Mucosa of descending colon (tissue), 3 donors: ENCODE data around the gene KIAA0586. TPM values are rescaled to one million over a fixed set of nuclear protein-coding genes. Genes with fewer than 3 reads are reported as not detected.

Experiments
- ATAC-seq: fragments of 200-7000 bp; cut with Tn5 transposase; one replicate; pipeline ENCODE4 v1.9.1; 2020; ENCODE audit warnings: mild to moderate bottlenecking, moderate library complexity
- DNase-seq, 3 donors: peaks; one replicate each; pipeline ENCODE4 v3.0.0-alpha.2; 2020
- H3K36me3 ChIP-seq: fragments of 200-600 bp; one replicate; pipeline ENCODE4 v1.8.0; 2021; ENCODE audit warnings: low read depth, mild to moderate bottlenecking
- H3K4me1 ChIP-seq: fragments of 200-600 bp; one replicate; pipeline ENCODE4 v1.8.0; 2021; ENCODE audit warnings: low read depth, mild to moderate bottlenecking
- H3K4me3 ChIP-seq: fragments of 200-600 bp; one replicate; pipeline ENCODE4 v1.8.0; 2021; ENCODE audit warnings: mild to moderate bottlenecking
- H3K9me3 ChIP-seq: fragments of 200-600 bp; one replicate; pipeline ENCODE4 v1.8.0; 2021; ENCODE audit warnings: mild to moderate bottlenecking
- CTCF ChIP-seq: fragments of 200-600 bp; IDR thresholded peaks from one replicate; pipeline ENCODE4 v1.8.0; 2022; ENCODE audit warnings: antibody characterized with exemption, mild to moderate bottlenecking
- intact Hi-C, 2 donors: fragments of 100-400 bp; cut with DNase I in 1 of 2; cut with micrococcal nuclease in 1 of 2; formaldehyde crosslinking; loops; one replicate each; pipeline versions ENCODE4 v1.11.0 to v1.11.1; 2022; cut with DNase I, micrococcal nuclease
- total RNA-seq, 3 donors: library from RNA; stranded (reverse); fragmentation: NEBNext Ultra II Directional in 2 of 3; extraction: Animal tissue kit (Norgen Biotek cat#: 25700) in 2 of 3; gene quantifications; one replicate each; pipeline versions ENCODE4 v1.2.1 to v1.2.4, GENCODE V29; 2021 to 2023
- donor health status: DM: no; HTN: no; CAD: no; lungs with moderate emphysema.
- donor health status: DM: no; HTN: no; CAD: no.
- donor health status: DM: no; HTN: yes; CAD: no.

KIAA0586 gene
- total RNA-seq, 3 donors from 2014 or later, result 15.1 to 17.4 (median 17.4) TPM

DNA sequence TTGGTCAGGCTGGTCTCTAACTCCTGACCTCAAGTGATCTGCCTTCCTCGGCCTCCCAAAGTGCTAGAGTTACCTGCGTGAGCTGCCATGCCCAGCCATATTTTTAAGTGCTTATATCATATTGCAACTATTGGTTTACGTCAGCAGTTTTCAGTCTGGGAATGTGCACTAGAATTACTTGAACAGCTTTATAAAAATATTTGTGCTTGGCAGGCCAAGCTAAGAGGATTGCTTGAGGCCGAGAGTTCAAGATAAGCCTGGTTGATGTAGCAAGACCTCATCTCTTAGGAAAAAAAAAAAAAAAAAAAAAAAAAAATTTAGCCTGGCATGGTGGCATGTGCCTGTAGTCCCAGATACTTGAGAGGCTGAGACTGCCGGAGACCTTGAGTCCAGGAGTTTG lies 17.1 kb downstream of the KIAA0586 start:
- intact Hi-C loops, result no loop called here
- H3K9me3 ChIP-seq, result no peaks in the 10 kb centered on the region
- H3K4me3 ChIP-seq, result no peak overlapping the region
- TF ChIP-seq CTCF, result no peak
- ATAC-seq, result no peak
- no peaks in the 10 kb centered on the region for H3K36me3 ChIP-seq
- DNase-seq, result no peak
- no peaks in the 10 kb centered on the region for H3K4me1 ChIP-seq

GRCh38 chr14:58455593-58456265 lies 28.2 kb downstream of the KIAA0586 start:
- intact Hi-C loops, result no loop called here
- no peaks in the 10 kb centered on the region for H3K9me3 ChIP-seq
- no peaks in the 10 kb centered on the region for H3K36me3 ChIP-seq
- no peaks in the 10 kb centered on the region for H3K4me1 ChIP-seq
- TF ChIP-seq CTCF, result no peak
- H3K4me3 ChIP-seq, result no peak overlapping the region
- no peak for DNase-seq
- ATAC-seq, result no peak

DNA sequence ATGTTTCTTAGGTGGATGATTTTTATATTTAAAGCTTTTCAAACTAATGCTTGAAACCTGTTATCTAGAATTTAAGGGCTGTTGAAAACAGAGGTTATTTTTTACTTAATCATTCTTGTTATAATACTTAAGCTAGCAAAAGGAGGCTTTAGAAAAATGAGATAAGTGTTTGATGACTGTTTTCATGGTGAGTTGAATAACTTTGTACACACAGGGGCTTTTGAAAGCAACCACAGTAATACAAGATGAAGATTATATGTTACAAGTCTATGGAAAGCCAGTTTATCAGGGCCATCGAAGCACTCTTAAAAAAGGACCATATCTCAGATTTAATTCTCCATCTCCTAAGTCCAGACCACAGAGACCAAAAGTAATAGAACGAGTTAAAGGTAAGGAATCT lies 33.3 kb downstream of the KIAA0586 start:
- no peak for TF ChIP-seq CTCF
- Histone ChIP-seq H3K9me3 (no peaks in the 10 kb centered on the region), H3K4me1 (no peaks in the 10 kb centered on the region), H3K4me3 (no peak overlapping the region), H3K36me3 (no peaks in the 10 kb centered on the region)
- ATAC-seq (no peak), DNase-seq (no peak)
- intact Hi-C loops, result no loop called here

- H3K4me1 ChIP-seq, result no peaks in the 10 kb centered on the region
- no peak for DNase-seq
- intact Hi-C loops, result no loop called here
- H3K4me3 ChIP-seq, result no peak overlapping the region
- H3K36me3 ChIP-seq, result no peaks in the 10 kb centered on the region
- ATAC-seq, result no peak
- no peak for TF ChIP-seq CTCF
- no peaks in the 10 kb centered on the region for H3K9me3 ChIP-seq
Observed at GRCh38 chr14:58463147-58463546, 35.6 kb downstream of the KIAA0586 start.

DNA sequence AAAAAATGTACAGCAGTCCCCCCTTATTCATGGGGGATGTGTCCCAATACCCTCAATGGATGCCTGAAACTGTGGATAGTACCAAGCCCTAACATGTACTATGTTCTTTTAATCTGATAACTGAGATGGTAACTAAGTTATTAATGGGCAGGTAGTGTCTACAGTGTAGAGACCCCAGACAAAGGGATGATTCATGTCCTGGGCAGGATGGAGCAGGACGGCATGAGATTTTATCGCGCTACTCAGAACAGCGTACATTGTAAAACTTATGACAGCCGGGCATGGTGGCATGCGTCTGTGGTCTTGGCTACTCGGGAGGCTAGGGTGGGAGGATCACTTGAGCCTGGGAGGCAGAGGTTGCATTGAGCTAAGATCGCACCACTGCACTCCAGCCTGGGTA lies 37.1 kb downstream of the KIAA0586 start:
- no peak for TF ChIP-seq CTCF
- H3K36me3 ChIP-seq, result no peaks in the 10 kb centered on the region
- H3K4me1 ChIP-seq, result no peaks in the 10 kb centered on the region
- no peak for ATAC-seq
- no peak for DNase-seq
- intact Hi-C loops, result no loop called here
- H3K4me3 ChIP-seq, result no peak overlapping the region
- no peaks in the 10 kb centered on the region for H3K9me3 ChIP-seq

- Histone ChIP-seq H3K9me3 (no peaks in the 10 kb centered on the region), H3K4me1 (no peaks in the 10 kb centered on the region), H3K36me3 (no peaks in the 10 kb centered on the region), H3K4me3 (no peak overlapping the region)
- TF ChIP-seq CTCF, result no peak
- DNase-seq, result no peak
- intact Hi-C loops, result no loop called here
- ATAC-seq, result no peak
Observed at GRCh38 chr14:58465421-58465820, 37.9 kb downstream of the KIAA0586 start.
